Measurements from ENCODE around the gene PSMD14.

PSMD14 gene

DNA sequence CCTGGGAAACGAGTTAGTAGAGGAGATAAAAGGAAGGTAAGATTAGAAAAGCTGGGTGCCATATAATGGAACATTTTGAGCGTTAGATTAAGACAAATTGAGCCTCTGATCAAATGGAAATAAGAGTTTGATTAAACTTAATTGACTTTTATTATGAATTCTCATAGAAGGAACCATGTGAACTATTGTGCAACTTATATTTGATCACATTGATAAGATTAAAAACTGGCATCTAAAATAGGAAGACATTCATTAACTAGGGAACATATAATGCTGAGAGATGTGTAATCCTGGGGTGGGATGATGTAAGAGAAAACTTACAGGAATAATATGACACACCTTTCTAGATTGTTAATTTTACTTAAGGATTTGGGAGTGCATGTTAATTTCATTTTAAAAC, 130.4 kb downstream of the PSMD14 start:
- POLR2A ChIA-PET (ENCODE audit: low non-redundant PET): no interaction called here
- no peak overlapping the region for H3K27ac ChIP-seq
- DNase-seq (ENCODE audit: low spot score): no peak
- TF ChIP-seq, protein P1, sequence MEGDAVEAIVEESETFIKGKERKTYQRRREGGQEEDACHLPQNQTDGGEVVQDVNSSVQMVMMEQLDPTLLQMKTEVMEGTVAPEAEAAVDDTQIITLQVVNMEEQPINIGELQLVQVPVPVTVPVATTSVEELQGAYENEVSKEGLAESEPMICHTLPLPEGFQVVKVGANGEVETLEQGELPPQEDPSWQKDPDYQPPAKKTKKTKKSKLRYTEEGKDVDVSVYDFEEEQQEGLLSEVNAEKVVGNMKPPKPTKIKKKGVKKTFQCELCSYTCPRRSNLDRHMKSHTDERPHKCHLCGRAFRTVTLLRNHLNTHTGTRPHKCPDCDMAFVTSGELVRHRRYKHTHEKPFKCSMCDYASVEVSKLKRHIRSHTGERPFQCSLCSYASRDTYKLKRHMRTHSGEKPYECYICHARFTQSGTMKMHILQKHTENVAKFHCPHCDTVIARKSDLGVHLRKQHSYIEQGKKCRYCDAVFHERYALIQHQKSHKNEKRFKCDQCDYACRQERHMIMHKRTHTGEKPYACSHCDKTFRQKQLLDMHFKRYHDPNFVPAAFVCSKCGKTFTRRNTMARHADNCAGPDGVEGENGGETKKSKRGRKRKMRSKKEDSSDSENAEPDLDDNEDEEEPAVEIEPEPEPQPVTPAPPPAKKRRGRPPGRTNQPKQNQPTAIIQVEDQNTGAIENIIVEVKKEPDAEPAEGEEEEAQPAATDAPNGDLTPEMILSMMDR (conservative IDR thresholded peaks at IDR 0.05; ENCODE audit: low read depth): no peak
- CTCF ChIA-PET: no interaction called here

DNA sequence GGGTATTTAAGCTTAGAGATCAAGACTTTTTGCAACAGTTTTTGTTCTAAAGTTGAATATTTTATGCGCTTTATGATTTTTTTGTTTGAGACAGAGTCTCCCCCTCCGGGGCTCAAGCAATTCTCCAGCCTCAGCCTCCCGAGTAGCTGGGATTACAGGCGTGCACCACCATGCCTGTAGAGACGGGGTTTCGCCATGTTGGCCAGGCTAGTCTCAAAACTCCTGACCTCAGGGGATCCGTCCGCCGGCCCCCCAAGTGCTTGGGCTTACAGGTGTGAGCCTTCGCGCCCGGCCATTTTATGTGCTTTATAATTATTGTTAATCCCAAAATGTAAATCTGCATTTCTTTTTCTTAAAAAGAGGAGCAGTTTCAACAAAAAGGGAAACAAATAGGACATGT, 136.9 kb downstream of the PSMD14 start:
- H3K27ac ChIP-seq: no peak overlapping the region
- ChIA-PET CTCF (no interaction called here), POLR2A (ENCODE audit: low non-redundant PET) (no interaction called here)
- TF ChIP-seq, protein P1 (conservative IDR thresholded peaks at IDR 0.05; ENCODE audit: low read depth): no peak
- no peak for DNase-seq (ENCODE audit: low spot score)

DNA sequence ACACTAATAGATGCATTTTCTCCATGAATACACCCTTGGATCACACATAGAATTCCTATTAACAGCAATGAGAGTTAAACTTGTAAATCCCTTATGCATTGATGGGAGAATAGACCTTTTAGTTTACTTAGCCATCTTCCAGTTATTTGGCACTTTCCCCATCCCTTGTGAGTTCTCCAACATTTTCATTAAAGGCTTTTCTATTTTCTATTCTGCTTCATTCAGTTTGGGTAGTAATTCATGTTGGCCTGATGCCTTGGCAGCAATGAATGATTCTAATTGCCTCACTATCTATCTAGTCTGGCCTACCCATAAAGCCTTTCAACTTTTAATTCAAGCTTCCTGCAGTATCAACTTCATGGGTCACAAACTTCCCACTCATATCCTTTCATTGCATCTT, 140.2 kb downstream of the PSMD14 start:
- ChIA-PET CTCF (no interaction called here), POLR2A (ENCODE audit: low non-redundant PET) (no interaction called here)
- DNase-seq (ENCODE audit: low spot score): no peak
- TF ChIP-seq, protein P1 (conservative IDR thresholded peaks at IDR 0.05; ENCODE audit: low read depth): no peak
- H3K27ac ChIP-seq: no peak overlapping the region

Data from RWPE1 (cell line).